GM06990 (cell line): ENCODE results near the gene C19orf25.

ENCODE experiments used
- DNase-seq: peaks from one replicate; pipeline ENCODE4 v3.0.0-alpha.2; 2011; ENCODE audit not compliant: insufficient read length; ENCODE audit errors: extremely low read depth
- H3K27me3 ChIP-seq: replicated peaks from 2 replicates; pipeline ENCODE4 v1.6.0; 2011; ENCODE audit warnings: low read length; ENCODE audit not compliant: control insufficient read depth, insufficient read depth
- H3K36me3 ChIP-seq: 2 replicates; pipeline ENCODE4 v1.5.1; 2011; ENCODE audit warnings: low read length; ENCODE audit not compliant: control insufficient read depth, insufficient read depth
- H3K4me3 ChIP-seq: replicated peaks from 2 replicates; pipeline ENCODE4 v1.5.1; 2011; ENCODE audit warnings: low read depth, mild to moderate bottlenecking, control low read depth, low read length
- TF ChIP-seq, protein P1 (sequence below): IDR thresholded peaks from 2 replicates; pipeline ENCODE4 v1.5.1; 2011; ENCODE audit warnings: low read length, control low read depth, mild to moderate bottlenecking, inconsistent platforms; ENCODE audit not compliant: insufficient read depth, poor library complexity, severe bottlenecking

C19orf25 gene

DNA sequence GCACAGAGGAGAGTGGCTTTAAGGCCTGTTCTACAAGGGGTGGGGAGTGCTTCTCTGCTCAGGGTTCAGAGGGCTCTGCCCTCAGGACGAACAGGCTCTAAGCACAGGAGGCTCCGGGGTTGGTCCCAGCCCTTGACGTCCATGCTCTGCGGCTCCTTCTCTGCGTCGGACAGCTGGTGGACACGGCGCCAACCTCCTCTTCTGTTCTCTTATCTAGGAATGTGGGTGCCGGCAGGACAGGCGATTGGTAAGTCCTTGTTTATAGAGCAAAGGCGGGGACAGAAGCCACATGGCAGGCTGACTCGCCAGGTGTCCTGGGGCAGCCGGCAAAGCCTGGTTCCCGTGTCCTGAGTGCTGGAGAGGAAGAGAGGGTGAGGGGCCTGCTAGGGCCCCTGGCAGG is 49.3 kb downstream of the C19orf25 start:
- Histone ChIP-seq H3K36me3 (peaks cover 56% of the 10 kb centered on the region), H3K27me3 (no peaks in the 10 kb centered on the region), H3K4me3 (no peak overlapping the region)
- no peak for DNase-seq
- TF ChIP-seq, protein P1, sequence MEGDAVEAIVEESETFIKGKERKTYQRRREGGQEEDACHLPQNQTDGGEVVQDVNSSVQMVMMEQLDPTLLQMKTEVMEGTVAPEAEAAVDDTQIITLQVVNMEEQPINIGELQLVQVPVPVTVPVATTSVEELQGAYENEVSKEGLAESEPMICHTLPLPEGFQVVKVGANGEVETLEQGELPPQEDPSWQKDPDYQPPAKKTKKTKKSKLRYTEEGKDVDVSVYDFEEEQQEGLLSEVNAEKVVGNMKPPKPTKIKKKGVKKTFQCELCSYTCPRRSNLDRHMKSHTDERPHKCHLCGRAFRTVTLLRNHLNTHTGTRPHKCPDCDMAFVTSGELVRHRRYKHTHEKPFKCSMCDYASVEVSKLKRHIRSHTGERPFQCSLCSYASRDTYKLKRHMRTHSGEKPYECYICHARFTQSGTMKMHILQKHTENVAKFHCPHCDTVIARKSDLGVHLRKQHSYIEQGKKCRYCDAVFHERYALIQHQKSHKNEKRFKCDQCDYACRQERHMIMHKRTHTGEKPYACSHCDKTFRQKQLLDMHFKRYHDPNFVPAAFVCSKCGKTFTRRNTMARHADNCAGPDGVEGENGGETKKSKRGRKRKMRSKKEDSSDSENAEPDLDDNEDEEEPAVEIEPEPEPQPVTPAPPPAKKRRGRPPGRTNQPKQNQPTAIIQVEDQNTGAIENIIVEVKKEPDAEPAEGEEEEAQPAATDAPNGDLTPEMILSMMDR = no peak

GRCh38 chr19:1428738-1429391 is 50.1 kb downstream of the C19orf25 start:
- TF ChIP-seq, protein P1 = no peak
- Histone ChIP-seq H3K4me3 (no peak overlapping the region), H3K36me3 (peaks cover 51% of the 10 kb centered on the region), H3K27me3 (no peaks in the 10 kb centered on the region)
- no peak for DNase-seq

DNA sequence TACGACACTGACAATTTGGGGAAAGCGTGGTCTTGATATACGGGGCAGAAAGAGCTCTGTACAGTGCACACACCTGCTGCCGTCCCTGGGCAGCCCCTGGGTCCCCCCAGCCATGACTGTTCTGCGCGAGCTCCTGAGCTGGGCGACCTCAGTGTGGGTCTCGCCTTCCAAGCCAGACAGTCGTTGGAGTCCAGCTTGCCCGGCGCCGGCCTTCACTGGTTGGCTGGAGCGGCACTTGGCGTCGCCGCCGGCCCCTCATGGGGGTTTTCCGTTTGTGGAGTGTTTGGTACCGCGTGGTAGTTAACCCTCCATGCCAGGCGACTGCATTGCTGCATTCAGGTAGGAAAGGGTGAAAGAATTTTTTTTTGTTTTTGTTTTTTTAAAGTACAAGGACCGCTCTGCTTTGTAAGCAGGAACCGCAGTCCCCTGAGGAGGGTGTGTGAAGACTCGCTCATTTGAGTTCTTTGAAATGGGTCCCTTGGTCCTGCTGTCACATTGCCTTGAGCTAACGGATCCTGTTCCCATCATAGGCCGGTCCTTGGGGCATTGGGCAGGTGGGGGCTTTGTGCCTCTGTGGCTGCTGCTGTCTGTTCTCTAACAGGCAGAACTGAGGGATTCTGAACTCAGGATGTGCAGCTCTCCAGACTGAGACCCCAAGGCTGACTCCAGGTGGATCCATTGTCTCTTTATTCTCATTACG is 51.6 kb downstream of the C19orf25 start:
- TF ChIP-seq, protein P1 = no peak
- DNase-seq = no peak
- no peak overlapping the region for H3K4me3 ChIP-seq
- H3K27me3 ChIP-seq = no peaks in the 10 kb centered on the region
- H3K36me3 ChIP-seq = peaks cover 49% of the 10 kb centered on the region

DNA sequence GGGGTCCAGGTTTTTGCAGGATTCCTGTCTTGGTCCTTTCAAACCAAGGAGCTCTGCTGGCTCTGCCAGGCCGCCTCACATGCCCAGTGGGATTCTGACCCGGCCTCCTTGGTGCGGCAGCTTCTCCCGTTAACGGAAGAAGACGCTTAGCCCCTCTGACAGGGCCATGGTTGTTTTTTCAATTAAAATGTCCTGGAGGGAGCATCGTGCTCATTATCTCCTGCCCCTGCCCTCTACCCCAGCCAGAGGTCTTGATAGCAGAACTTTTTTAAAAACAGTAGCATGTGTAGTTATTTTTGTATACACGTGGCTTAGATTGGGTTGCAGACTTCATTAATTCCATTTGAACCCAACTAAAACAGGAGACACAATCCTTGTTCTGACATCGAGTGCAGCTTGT is 52.3 kb downstream of the C19orf25 start:
- TF ChIP-seq, protein P1 = no peak
- no peak for DNase-seq
- Histone ChIP-seq H3K4me3 (no peak overlapping the region), H3K27me3 (no peaks in the 10 kb centered on the region), H3K36me3 (peaks cover 49% of the 10 kb centered on the region)

GRCh38 chr19:1425902-1426301 is 53.1 kb downstream of the C19orf25 start:
- Histone ChIP-seq H3K27me3 (no peaks in the 10 kb centered on the region), H3K36me3 (peaks cover 54% of the 10 kb centered on the region), H3K4me3 (no peak overlapping the region)
- no peak for DNase-seq
- TF ChIP-seq, protein P1 = no peak
